Upper lobe of left lung (tissue), 4 donors: ENCODE results near the gene ATP6V0C.
"Not testable (repeated sequence)": the region's sequence is repeated elsewhere in the genome, so short reads cannot be mapped to it uniquely, and the experiment has no call there.

Experiments used
- CTCF ChIP-seq, 6 experiments: fragments of 450-650 bp in 4 of 6; fragments of 200-600 bp in 2 of 6; sonication (generic) in 2 of 6; IDR thresholded peaks; one replicate each; pipeline ENCODE4 v1.5.1; 2016 to 2019; ENCODE audit warnings: antibody characterized with exemption in 6 of 6
- EP300 ChIP-seq, 4 donors: sonication (generic); formaldehyde crosslinking; IDR thresholded peaks; one replicate each; pipeline ENCODE4 v1.5.1; 2017; ENCODE audit warnings: antibody characterized with exemption in 4 of 4, control low read depth in 2 of 4
- POLR2A ChIP-seq, 4 donors: fragments of 450-650 bp; IDR thresholded peaks; one replicate each; pipeline ENCODE4 v1.5.1; 2016 to 2017; ENCODE audit warnings: antibody characterized with exemption in 4 of 4, mild to moderate bottlenecking in 2 of 4
- POLR2AphosphoS5 ChIP-seq, 2 donors: sonication (generic); formaldehyde crosslinking; IDR thresholded peaks; one replicate each; pipeline ENCODE4 v1.5.1; 2017; ENCODE audit warnings: antibody characterized with exemption in 2 of 2

DNA sequence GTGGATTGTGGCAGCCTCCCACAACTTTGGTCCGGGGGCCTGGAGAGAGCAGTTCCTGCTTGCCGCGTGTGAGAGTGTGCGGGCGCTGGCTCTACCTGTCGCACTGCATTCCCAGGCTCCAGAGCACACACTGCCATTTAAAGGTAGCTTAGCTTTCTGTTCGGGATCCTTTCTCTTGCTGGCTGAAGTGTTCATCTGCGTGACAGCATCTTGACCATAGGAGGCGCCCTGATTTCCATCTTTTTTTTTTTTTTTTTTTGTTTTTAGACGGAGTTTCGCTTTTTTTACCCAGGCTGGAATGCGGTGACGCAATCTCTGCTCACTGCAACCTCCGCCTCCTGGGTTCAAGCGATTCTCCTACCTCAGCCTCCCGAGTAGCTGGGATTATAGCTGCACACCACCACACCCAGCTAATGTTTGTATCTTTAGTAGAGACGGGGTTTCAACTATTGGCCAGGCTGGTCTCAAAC, 37.7 kb downstream of the ATP6V0C start:
- not testable (repeated sequence) for TF ChIP-seq POLR2AphosphoS5, CTCF, EP300, POLR2A (IDR thresholded peaks at IDR 0.05)
